Prostate gland (tissue), 1 donor: ENCODE data around the gene FAT4.

Source experiments
- POLR2A ChIP-seq: fragments of 450-650 bp; IDR thresholded peaks from one replicate; pipeline ENCODE4 v1.6.1; 2016; ENCODE audit warnings: antibody characterized with exemption, mild to moderate bottlenecking
- POLR2AphosphoS5 ChIP-seq: sonication (generic); formaldehyde crosslinking; IDR thresholded peaks from one replicate; pipeline ENCODE4 v1.6.1; 2017; ENCODE audit warnings: antibody characterized with exemption

DNA sequence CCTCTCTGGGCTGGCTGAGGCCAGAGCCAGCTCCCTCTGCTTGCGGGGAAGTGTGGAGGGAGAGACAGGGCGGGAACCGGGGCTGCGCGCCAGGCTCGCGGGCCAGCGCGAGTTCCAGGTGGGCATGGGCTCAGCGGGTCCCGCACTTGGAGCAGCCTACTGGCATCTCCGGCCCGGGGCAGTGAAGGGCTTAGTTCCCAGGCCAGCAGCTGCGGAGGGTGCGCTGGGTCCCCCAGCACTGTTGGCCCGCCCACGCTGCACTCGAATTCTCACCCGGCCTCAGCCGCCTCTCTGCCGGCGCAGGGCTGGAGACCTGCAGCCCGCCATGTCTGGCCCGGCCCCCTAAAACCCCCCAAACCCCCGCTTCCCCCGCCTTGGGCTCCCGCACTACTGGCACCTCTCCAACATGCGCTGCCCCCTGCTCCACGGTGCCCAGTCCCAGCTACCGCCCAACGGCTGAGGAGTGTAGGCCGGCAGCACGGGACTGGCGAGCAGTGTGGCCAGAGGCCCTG lies 33.8 kb upstream of the FAT4 start:
- TF ChIP-seq POLR2AphosphoS5 (no peak), POLR2A (no peak)
